Measurements from ENCODE around the gene ASL.

DNA sequence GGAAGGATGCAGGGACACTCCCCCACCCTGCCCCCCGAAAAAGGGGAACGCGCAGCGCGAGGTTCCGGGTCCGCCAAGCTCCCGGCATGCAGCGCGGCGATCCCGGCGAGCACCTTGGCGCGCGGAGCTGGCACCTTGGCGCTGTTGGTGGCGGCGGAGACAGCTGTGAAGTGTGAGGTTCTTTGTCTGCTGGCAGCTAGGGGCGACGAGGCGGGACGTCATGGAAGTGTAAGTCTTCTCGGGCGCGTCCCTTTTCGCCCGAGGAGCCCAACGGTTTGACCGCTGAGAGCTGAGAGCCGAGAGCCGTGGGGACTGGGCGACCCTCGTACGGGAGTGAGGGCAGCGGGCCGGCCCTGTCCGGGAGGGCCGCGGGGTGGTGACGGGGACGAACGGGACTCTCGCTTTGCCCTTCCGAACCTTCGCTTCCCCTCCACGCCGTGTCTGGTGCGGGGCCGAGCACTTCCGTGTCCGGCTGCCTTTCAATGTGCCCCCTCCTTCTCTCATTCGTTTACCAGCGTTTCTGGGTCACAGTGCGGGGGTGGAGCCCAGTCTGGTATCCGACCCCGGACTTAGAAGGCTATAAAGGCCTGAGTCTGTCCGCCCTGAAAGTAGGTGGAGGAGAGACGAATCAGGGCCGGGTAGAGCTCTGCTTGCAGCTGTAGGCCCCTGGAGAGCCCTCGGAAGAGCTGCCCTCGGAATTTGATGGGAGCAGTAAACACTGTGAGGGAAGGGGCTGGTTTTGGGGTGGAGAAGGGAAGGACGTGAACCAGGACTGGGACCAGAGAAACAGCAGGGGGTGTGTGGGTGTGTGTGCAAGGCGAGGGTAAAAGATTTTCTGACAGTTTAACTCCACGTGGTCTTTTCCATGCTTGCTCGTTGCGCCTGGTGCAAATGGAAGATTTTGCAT is 39.4 kb downstream of the ASL start, which contains the start of gene CRCP:
- no peak for TF ChIP-seq JUNB (IDR thresholded peaks at IDR 0.05)
- TF ChIP-seq, protein P1, sequence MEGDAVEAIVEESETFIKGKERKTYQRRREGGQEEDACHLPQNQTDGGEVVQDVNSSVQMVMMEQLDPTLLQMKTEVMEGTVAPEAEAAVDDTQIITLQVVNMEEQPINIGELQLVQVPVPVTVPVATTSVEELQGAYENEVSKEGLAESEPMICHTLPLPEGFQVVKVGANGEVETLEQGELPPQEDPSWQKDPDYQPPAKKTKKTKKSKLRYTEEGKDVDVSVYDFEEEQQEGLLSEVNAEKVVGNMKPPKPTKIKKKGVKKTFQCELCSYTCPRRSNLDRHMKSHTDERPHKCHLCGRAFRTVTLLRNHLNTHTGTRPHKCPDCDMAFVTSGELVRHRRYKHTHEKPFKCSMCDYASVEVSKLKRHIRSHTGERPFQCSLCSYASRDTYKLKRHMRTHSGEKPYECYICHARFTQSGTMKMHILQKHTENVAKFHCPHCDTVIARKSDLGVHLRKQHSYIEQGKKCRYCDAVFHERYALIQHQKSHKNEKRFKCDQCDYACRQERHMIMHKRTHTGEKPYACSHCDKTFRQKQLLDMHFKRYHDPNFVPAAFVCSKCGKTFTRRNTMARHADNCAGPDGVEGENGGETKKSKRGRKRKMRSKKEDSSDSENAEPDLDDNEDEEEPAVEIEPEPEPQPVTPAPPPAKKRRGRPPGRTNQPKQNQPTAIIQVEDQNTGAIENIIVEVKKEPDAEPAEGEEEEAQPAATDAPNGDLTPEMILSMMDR (IDR thresholded peaks at IDR 0.05) = no peak
- TF ChIP-seq, protein P2, sequence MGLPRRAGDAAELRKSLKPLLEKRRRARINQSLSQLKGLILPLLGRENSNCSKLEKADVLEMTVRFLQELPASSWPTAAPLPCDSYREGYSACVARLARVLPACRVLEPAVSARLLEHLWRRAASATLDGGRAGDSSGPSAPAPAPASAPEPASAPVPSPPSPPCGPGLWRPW (IDR thresholded peaks at IDR 0.05) = no peak
- TF ChIP-seq, protein P3, sequence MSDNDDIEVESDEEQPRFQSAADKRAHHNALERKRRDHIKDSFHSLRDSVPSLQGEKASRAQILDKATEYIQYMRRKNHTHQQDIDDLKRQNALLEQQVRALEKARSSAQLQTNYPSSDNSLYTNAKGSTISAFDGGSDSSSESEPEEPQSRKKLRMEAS (IDR thresholded peaks at IDR 0.05) = peak; percentile 91
- no peak for TF ChIP-seq EP300 (IDR thresholded peaks at IDR 0.05)
- no peak for TF ChIP-seq RCOR1 (IDR thresholded peaks at IDR 0.05; ENCODE audit: low read depth, low read length)
